NCI-H1092 (cell line): Measurements from ENCODE around the gene CXCL12.

Experiments
- DNase-seq: peaks from one replicate; lab custom pipeline; 2025; lab: John Stamatoyannopoulos, UW

Gene CXCL12

DNA sequence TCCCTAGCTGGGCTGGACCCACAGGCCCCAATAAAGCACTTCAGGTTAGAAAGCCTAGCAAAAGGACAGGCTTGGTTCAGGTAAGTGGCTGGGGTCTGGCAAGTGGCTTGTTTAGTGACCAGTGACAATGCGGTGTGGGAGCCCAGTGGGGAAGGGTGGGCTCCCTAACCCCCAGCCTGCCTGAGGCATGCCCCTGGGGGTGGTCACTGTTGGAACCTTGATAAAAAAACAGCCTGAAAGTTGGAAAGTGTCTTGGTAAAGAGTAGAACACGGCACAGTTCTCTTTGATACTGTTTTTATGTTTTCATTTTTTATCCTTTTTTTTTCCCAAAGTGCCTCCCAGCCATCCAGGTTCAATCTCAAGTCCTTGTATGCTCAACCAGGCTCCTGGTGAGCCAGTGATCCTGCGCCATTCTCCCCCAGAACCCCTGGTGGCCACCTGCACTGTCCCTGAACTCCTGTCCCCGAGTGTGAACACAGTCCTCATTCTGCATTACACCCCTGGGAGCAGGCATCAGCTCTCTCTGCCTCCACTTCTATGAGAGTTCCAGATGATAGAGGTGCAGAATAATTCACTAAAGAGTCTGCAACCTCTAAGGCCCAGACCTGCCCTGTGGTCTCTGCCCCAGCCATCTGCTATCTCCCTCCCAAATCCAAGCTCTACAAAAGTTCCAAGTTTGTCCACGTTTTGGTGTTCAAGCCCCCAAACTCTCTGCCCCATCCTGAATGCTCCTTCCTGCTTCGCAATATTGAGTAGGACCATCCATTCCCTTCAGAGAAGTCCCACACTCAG, 15.0 kb upstream of the CXCL12 start:
- DNase-seq, result no peak

DNA sequence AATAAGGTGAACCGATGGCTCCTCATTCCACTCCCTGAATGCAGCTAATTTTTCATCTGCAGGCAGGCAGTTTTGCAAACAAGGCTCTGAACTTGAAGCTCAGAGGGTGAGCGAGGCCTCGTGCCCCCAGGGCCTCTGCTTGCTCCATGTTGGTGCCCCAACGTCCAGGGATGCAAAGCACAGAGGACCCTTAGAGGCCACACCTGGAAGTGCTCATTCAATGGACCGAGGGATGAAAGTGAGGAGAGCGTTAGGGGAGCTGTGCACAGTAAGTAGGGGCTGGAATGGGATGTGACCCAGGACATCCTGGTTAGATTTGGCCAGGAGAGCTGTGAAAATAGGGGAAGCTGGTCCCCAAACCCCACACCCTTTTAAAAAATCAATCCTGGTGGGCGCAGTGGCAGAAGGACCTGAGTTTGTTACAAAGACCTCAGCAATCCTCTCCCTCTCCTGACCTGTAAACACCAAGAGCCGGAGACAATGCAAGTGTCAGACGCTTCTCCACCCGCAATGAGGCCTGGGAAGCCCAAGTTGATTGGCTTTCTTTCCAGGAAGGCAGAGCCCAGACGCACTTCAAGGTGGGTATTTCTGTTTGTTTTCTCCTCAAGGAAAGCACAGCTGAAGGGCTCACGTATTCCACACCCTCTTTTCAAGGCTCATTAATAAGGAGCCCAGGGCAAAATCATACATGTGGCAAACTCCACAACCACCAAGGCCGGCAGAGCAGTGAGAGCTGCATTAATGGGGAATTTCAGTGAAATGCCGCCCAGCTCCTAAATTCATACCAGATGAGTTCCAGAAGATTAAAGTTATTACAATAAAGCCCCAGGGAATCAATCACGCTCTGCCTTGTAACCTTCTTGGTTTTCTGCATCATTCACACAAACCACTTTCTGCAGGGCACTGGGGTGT, 14.1 kb upstream of the CXCL12 start:
- DNase-seq, result no peak

GRCh38 chr10:44398271-44398670, 13.4 kb upstream of the CXCL12 start:
- no peak for DNase-seq

DNA sequence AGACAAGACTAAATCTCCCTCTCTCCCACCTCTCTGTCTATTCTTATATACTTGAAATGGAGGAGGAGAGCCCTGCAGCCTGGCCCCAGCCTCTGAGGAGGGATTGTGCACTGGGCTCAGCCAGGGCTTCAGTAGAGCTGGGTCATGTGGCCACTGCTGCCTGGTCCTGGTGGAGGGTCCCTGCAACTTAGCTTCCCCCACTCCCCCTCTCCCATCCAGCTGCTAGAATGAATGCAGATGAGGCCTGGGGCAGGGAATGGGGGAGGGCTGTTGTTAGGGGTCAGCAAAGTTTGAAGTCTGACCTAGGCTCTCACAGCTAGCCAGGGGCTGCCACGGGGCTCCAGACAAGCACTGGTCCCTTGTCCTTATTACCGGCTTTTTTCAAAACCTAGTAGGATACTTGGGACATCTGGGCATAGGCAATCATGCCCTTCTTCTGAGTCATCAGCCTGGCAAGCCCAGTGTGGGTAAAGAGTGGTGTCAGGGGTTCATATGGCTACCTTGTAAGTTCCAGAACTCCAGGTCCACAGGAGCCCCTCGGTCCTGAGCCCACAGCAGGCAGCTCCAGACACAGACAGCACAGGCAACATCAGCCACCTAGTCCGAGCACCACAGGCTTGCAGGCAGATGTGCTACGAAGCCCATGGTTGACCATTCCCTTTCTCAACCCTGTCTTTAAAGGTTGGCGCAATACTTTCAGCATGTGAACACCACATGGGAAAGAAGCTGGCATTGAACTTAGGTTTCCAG, 12.8 kb upstream of the CXCL12 start:
- DNase-seq, result no peak

- DNase-seq, result no peak
These were observed 11.8 kb upstream of the CXCL12 start for GRCh38 chr10:44396671-44397191.

- DNase-seq, result no peak
These were observed 11.2 kb upstream of the CXCL12 start for GRCh38 chr10:44395902-44396670.

DNA sequence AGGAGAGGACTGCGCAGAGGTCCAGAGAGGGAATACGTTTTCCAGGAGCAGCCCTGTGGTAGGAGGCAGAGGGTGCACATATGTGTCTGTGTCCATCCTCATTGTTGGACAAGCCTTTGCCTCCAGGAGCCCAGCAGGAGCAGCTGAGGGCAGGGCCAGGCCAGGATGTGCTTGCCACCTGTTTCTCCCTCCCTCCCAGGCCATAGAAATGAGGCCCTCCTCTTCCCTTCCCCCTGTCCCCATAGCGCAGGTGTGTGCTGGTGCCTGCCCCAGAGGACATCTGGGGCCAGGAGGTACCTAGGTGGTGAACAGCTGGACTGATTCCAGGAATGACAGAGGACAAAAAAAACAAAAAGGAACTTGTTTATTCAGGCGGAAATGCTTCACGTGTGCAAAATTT, 10.5 kb upstream of the CXCL12 start:
- DNase-seq, result no peak

- DNase-seq, result no peak
These were observed 9.9 kb upstream of the CXCL12 start for GRCh38 chr10:44394696-44395381.

- no peak for DNase-seq
These were observed 9.1 kb upstream of the CXCL12 start for GRCh38 chr10:44393834-44394547.

- DNase-seq, result no peak
These were observed 8.2 kb upstream of the CXCL12 start for GRCh38 chr10:44393051-44393630.

- no peak for DNase-seq
These were observed 7.5 kb upstream of the CXCL12 start for GRCh38 chr10:44392420-44392819.

- no peak for DNase-seq
These were observed 7.1 kb upstream of the CXCL12 start for GRCh38 chr10:44391981-44392380.

DNA sequence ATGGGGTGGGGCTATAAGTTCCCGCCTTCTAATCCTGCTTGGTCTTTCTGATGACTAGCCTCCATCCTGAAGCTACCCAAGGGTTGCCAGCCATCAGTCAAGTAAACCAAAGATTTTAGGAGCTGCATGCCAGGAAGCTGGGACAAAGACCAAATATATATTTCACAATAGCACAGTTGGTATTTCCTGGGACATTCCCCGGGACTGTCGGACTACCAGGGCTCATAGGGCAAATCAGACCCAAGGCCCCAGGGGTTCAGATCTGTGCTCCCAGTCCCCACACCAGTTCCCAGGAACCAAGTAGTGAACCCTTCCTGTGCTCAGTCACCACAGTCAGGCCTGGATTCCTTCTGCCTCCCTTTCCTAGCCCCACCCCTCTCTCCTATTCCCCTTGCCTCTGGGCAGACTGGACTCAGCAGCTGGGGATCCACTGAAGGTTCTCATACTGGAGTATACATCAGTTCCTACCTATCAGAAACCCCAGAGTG, 5.7 kb upstream of the CXCL12 start:
- no peak for DNase-seq

DNA sequence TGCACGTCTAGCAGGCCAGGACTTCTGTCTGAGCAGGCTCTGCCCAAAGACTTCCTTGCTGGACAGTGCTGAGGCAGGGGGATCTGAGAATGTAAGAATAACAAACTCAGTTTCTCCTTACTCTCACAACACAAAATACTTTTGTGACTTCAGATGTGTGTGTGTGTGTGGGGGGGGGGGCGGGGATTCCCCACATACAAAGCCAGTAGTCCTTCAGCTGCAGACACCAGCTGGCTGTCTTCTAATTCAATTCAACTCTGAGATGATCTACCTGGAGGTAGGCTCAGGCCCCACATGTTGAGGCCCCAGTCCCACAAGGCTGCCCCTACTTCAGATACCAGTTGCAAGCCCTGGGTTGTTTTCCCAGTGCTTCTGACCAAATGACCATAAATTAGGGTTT, 4.7 kb upstream of the CXCL12 start:
- DNase-seq, result no peak

- DNase-seq, result no peak
These were observed 4.3 kb upstream of the CXCL12 start for GRCh38 chr10:44389150-44389549.

DNA sequence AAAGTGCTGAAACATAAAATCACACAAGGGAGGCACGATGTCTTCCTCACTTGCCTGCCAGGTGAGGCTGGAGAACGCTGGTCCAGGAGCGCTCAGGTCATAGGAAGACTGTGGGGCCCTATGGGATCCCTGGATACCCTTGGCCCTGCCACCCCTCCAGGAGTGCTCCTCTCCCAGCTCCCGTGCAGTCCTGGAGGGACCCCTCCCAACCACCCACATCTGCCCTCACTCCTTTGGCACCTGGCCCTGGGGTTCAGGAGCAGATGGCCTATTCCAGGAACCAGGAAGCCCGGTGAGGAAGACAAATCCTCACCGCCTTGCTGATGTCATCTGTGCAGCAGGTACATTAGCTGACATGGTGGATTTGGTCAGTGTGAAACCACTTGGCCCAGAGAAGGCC, 3.7 kb upstream of the CXCL12 start:
- DNase-seq, result no peak

DNA sequence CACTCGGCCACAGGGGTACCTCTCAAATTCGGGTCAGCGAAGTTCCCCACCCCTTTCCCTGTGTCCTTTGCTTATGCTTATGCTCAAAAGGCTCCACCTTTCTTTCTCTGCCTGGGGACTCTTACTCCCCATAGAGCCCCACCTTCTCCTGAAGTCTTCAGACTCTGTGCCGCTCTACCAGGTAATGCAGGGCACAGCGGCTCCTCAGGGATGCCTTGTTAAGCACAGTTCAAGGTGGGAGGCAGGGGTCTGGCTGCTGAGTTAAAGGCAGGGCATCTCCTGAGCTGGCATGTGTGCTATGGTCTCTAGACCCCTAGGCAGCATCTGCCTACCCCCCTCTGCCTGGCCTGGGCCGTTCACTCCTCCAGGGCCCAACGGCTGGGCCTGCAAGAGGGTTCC, 3.0 kb upstream of the CXCL12 start:
- no peak for DNase-seq

DNA sequence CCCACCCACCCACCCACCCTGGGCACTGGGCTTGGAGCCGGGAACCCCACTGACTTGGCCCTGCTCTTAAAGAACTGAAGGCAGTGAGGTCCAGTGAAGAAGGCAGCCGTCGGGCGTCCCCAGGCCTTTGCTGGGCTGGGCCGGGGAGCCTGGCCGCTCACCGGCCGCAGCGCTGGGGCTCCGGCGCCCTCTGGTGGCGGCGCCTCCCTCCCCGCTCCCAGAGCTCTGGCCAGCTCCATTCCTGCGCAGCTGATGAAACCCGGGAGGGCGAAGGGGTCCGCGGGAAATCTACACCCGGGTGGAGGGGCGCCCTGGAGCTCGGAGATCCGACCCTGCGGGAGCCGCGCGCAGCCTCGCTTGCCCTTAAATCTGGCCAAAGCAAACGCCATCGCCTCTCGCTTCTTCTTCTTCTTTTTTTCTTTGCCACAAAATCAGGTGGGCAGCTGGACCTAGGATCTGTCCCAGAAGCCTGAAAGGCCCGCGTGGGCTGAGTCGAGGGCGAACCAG, 1.7 kb upstream of the CXCL12 start:
- no peak for DNase-seq

DNA sequence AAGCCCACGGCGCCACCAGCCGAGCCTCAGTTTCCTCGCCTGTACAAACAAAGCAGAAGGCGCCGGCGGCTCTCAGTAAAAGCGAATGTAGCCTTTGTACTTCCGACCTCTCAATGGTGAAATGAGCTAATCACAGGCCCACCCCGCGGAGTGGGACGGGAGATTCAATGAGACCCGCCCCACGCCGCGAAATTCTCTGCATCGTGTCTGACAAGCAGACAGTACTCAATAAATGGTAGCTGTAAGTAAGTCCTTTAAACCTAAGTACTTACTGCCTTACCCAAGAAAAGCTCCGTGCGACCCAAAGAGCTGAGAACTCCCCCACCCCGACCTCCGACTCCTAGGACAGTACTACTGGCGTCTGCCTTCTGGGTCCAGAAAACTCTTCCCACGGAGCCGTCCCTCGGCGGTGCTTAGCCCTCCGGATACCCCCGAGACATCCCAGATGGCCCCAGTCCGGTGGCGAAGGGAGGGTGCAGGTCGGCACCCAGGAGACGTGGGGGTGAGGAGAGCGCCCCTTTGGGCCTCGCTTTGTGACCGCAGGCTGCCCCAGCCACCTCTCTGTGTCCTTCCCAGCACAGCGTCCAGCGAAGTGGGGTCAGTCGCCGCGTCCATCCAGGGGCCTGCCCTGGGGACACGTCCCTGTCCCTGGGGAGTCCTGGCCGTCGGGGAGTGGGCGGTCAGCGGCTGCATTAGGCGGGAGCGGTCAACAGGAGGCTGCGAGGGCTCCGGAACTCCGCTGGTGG, 972 bp upstream of the CXCL12 start:
- no peak for DNase-seq
